Activated CD4-positive, alpha-beta T cell treated with anti-CD3 and anti-CD28 coated beads, Interleukin-2, amount 10 ng/mL, durations not matched to agents 7 days and 5 days (primary cell): ENCODE results near the gene EFCC1. TPM values are rescaled to one million over a fixed set of nuclear protein-coding genes. Genes with fewer than 3 reads are reported as not detected.

ENCODE experiments used
- CTCF ChIA-PET: fragments of 350-600 bp; sonication (Branson Sonifier 250); formaldehyde crosslinking; loops from one replicate; lab custom pipeline; 2021; ENCODE audit warnings: antibody characterized with exemption; lab: Charles Lee
- POLR2A ChIA-PET: fragments of 350-600 bp; sonication (Branson Sonifier 250); formaldehyde crosslinking; loops from one replicate; lab custom pipeline; 2021; ENCODE audit warnings: antibody characterized with exemption; lab: Charles Lee
- DNase-seq: peaks from one replicate; pipeline ENCODE4 v3.0.0-alpha.2; 2020
- H3K27ac Mint-ChIP-seq: one replicate; pipeline ENCODE4 v1.8.0; 2021; ENCODE audit warnings: mild to moderate bottlenecking, moderate library complexity, mixed read lengths
- H3K27me3 Mint-ChIP-seq: one replicate; pipeline ENCODE4 v1.8.0; 2021; ENCODE audit warnings: mixed read lengths
- H3K36me3 Mint-ChIP-seq: one replicate; pipeline ENCODE4 v1.8.0; 2021; ENCODE audit warnings: low read depth, mixed read lengths
- H3K4me1 Mint-ChIP-seq: one replicate; pipeline ENCODE4 v1.8.0; 2021; ENCODE audit warnings: mixed read lengths
- H3K4me3 Mint-ChIP-seq: one replicate; pipeline ENCODE4 v1.8.0; 2021; ENCODE audit warnings: mild to moderate bottlenecking, moderate library complexity, mixed read lengths
- H3K9me3 Mint-ChIP-seq: one replicate; pipeline ENCODE4 v1.8.0; 2021; ENCODE audit warnings: mixed read lengths
- total RNA-seq, 2 experiments: library from RNA; stranded (reverse); gene quantifications; one replicate each; pipeline ENCODE4 v1.2.3, GENCODE V29; 2021

EFCC1 gene
- total RNA-seq, 2 experiments from 2014 or later = 0.07 TPM; not detected in 1

DNA sequence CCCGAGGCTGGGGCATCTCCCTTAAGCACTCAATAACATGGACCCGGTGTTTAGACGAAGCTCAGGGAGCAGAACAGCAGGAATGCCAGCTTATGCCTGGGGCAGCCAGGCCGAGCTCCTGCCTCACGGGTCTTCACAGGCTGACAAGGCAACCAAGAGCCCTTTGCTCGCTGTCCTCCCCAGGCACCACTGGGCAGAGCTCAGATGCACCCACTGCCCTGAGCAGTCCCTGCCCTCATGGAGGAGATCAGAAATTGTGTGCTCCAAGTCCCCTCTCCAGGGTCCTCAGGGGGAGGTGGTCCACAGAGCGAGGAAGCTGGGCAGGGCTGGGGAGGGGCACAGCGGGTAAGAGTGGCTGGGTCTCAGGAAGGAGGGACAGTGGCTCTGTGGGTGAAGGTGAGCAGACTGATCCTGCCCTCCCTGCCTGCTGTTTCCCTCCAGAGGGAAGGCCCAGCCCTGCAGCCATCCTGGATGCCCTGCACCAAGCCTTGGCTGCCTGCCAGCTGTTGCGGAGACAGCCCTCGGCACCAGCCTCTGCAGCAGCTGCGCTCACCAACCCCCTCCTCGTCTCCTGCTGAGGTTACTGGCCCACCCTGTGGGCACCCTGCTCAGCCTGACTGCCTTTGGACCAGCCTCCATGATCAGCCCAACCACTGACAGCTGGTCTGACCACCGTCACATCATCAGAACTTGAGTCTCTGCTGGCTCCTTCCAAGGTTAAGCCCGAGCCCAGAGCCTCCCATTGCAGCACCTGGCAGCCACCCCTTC lies 38.4 kb downstream of the EFCC1 start:
- ChIA-PET POLR2A (no interaction called here), CTCF (interaction anchor here (1.0 to 5.6 kb wide), 5 partner anchors 10 to 207 kb away, joined by 3 to 26 read pairs (median 5); no protein-coding TSS in a partner anchor)
- Mint-ChIP-seq H3K4me1 (peaks cover 17% of the 10 kb centered on the region), H3K9me3 (no peaks in the 10 kb centered on the region), H3K27me3 (peaks cover 31% of the 10 kb centered on the region), H3K36me3 (no peaks in the 10 kb centered on the region), H3K4me3 (no peak overlapping the region), H3K27ac (no peak overlapping the region)
- DNase-seq = no peak

DNA sequence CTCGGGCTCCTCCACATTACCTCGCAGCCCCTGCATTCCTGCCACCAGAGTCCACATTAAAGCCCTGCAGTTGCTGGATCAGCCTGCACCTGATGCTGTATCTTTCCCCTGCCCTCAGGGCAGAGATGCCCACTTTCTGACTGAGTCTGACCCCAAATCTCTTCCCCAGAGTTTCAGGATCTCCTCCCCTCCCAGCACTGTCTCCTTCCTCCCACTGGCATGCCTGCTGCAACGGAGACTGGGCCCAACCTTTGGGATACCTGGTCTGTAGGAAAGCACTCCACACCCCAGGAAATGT lies 38.9 kb downstream of the EFCC1 start:
- POLR2A ChIA-PET = no interaction called here
- Mint-ChIP-seq H3K9me3 (no peaks in the 10 kb centered on the region), H3K27ac (no peak overlapping the region), H3K27me3 (peaks cover 34% of the 10 kb centered on the region), H3K4me3 (no peak overlapping the region), H3K4me1 (peaks cover 17% of the 10 kb centered on the region), H3K36me3 (no peaks in the 10 kb centered on the region)
- CTCF ChIA-PET = interaction anchor here (1.0 to 5.6 kb wide), 6 partner anchors 10 to 206 kb away, joined by 3 to 26 read pairs (median 12); no protein-coding TSS in a partner anchor
- DNase-seq = no peak

DNA sequence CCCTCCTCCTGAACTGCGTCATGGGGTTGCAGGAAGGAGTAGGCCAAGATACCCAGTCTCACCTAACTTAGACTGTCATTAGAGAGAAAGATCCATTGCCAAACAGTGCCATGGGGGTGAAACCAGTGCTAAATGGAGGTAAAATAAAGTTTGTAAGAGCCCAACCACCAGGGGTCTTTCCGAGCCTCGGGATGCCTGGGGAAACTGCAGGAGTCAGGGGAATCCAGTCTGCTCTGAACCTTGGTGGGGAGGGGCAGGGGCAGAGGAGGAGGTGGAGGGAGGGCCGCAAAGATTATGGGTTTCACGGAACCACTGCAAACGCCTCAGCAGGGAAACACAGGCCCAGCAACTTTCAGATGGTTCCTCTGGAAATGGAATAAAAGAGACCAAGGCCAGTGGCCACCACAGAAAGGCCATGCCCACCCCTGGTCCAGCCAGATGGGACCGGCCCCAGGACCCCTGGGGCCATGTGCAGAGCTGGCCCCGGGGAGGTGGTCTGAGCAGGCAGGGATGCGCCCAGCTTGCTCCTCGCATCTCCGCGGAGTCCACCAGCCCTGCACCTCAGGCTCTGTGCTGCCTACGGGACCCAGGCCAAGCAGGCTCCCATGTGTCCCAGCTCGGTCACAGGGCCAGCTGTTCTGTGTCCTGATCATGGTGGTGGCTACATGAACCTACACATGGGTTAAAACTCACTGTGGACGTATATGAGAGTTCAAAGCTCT lies 39.6 kb downstream of the EFCC1 start:
- ChIA-PET CTCF (interaction anchor here (1.0 to 5.6 kb wide), 6 partner anchors 12 to 205 kb away, joined by 3 to 26 read pairs (median 6); no protein-coding TSS in a partner anchor), POLR2A (no interaction called here)
- Mint-ChIP-seq H3K4me3 (no peak overlapping the region), H3K27me3 (peaks cover 36% of the 10 kb centered on the region), H3K36me3 (no peaks in the 10 kb centered on the region), H3K4me1 (peaks cover 12% of the 10 kb centered on the region), H3K27ac (no peak overlapping the region), H3K9me3 (no peaks in the 10 kb centered on the region)
- DNase-seq = no peak

DNA sequence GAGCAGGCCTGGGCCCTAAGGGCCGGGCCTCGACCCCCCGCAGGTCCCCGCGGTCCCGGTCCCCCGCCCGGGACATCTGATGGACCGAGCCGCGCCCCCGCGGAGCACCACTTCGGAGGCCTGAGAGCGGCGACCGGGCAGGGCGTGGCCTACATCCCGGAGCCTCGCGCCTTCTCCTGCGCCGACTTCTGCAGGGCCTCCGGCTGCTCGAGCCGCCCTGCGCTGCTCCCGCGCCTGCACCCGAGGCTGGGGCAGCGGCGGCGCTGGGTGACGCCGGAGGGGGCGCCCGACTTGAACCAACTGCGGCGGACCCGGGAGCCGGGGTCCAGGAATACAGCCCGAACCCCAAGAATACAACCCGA lies 44.6 kb downstream of the EFCC1 start:
- Mint-ChIP-seq H3K4me1 (peaks cover 2% of the 10 kb centered on the region), H3K27me3 (peaks cover 35% of the 10 kb centered on the region), H3K4me3 (no peak overlapping the region), H3K27ac (no peak overlapping the region), H3K9me3 (peaks cover 6% of the 10 kb centered on the region), H3K36me3 (peaks cover 5% of the 10 kb centered on the region)
- ChIA-PET CTCF (interaction anchor here (0.7 to 1.1 kb wide), 4 partner anchors 8 to 200 kb away, joined by 3 to 6 read pairs (median 4); no protein-coding TSS in a partner anchor), POLR2A (no interaction called here)
- DNase-seq = peak; percentile 24

DNA sequence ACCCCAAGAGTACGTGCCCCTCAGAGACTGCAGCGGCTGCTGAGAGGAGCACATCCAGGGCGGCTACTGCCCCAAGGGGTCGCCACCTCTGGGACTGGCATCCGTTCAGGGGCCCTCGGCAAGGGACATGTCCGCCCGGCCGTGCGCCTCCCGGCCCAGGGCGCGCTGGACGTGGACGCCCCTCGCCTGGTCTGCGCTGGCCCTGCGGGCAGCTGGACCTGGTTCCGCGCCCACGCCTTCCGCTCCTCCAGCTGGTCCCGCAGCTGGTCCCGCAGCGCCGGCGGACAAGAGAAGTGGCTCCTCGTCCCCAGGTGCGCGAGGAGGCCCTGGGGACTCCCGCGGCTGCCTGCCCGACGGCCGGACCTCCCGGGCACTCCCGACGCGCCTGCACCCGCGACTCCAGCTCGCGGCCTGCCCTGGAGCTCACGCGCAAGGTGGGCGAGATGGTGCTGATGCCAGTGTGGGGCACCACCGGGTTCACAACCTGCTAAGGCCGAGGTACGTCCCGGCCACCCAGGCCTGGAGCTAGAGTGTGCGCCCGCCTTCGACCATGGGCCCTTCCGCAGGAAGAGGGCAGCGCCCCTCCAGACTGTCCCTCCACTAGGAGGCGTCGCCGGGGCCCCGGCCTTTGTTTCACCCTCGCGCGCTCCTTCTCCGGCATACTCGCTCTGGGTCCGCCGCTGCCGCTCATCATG lies 45.1 kb downstream of the EFCC1 start:
- H3K27ac Mint-ChIP-seq = no peak overlapping the region
- H3K36me3 Mint-ChIP-seq = peaks cover 5% of the 10 kb centered on the region
- POLR2A ChIA-PET = no interaction called here
- DNase-seq = no peak
- peaks cover 34% of the 10 kb centered on the region for H3K27me3 Mint-ChIP-seq
- H3K4me3 Mint-ChIP-seq = no peak overlapping the region
- CTCF ChIA-PET = interaction anchor here (0.6 to 1.1 kb wide), 4 partner anchors 9 to 200 kb away, joined by 3 to 6 read pairs (median 4); no protein-coding TSS in a partner anchor
- H3K4me1 Mint-ChIP-seq = peaks cover 2% of the 10 kb centered on the region
- peaks cover 6% of the 10 kb centered on the region for H3K9me3 Mint-ChIP-seq

DNA sequence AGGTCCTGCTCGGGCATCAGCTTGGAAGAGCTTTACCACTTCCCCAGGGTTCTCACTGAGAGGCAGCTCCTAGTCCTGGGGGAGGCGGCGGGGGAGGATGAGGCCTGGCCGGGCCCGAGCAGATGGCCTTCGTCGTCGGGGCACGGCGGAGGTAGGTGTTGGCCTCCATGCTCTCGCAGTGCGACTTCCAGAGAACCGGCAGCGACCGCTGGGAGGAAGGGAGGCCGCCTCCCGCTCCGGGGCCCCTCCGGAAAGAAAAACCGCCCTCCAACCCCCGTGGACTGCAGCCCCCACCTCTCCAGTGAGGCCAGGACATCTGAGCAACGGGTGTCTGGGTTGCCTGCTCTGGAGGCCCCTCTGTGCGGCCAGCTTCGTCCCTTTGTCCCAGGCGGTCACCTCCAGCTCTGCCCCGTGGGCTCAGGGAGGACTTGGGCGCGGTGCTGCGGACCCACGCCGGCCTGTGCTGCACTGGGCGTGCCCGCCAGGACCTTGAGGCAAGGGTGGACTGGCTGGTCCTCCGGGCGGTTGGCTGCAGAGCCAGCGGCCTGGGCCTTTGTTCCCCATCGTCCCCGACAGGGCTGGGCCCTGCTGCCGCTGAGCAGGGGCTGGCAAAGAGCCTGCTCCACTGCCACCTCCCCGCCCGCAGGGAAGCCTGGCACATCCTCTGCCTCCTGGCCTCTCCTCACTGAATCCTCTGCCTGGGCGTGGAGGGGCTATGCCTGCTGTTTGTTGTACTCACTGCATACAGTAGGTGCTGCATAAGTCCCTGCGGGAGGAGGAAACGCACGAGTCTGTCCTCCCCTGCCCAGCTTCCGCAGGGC lies 45.8 kb downstream of the EFCC1 start:
- CTCF ChIA-PET = interaction anchor here (0.6 to 1.4 kb wide), 5 partner anchors 10 to 199 kb away, joined by 3 to 6 read pairs (median 3); no protein-coding TSS in a partner anchor
- H3K36me3 Mint-ChIP-seq = peaks cover 5% of the 10 kb centered on the region
- POLR2A ChIA-PET = no interaction called here
- H3K4me1 Mint-ChIP-seq = peaks cover 2% of the 10 kb centered on the region
- peaks cover 6% of the 10 kb centered on the region for H3K9me3 Mint-ChIP-seq
- H3K27me3 Mint-ChIP-seq = peaks cover 28% of the 10 kb centered on the region
- DNase-seq = no peak
- H3K27ac Mint-ChIP-seq = no peak overlapping the region
- no peak overlapping the region for H3K4me3 Mint-ChIP-seq

DNA sequence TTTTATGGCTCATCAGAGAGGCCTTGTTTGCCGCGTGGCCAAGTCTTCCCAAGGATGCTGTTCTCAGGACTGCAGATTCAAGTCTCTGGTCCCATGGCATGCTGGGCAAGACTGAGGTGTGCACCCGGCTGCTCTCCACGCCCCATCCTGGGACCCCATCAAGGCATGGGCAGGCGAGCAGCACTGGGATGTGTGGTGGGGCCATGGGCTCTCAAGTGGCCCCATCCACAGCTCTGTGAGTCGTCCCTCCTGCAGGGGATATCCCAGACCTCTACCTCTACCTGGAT lies 46.4 kb downstream of the EFCC1 start:
- POLR2A ChIA-PET = no interaction called here
- Mint-ChIP-seq H3K27ac (no peak overlapping the region), H3K4me3 (no peak overlapping the region), H3K4me1 (peaks cover 2% of the 10 kb centered on the region), H3K9me3 (peaks cover 6% of the 10 kb centered on the region), H3K27me3 (peaks cover 23% of the 10 kb centered on the region), H3K36me3 (peaks cover 5% of the 10 kb centered on the region)
- CTCF ChIA-PET = interaction anchor here (1.4 kb wide), 1 partner anchor 20 kb away, joined by 3 read pairs; no protein-coding TSS in a partner anchor
- DNase-seq = no peak

DNA sequence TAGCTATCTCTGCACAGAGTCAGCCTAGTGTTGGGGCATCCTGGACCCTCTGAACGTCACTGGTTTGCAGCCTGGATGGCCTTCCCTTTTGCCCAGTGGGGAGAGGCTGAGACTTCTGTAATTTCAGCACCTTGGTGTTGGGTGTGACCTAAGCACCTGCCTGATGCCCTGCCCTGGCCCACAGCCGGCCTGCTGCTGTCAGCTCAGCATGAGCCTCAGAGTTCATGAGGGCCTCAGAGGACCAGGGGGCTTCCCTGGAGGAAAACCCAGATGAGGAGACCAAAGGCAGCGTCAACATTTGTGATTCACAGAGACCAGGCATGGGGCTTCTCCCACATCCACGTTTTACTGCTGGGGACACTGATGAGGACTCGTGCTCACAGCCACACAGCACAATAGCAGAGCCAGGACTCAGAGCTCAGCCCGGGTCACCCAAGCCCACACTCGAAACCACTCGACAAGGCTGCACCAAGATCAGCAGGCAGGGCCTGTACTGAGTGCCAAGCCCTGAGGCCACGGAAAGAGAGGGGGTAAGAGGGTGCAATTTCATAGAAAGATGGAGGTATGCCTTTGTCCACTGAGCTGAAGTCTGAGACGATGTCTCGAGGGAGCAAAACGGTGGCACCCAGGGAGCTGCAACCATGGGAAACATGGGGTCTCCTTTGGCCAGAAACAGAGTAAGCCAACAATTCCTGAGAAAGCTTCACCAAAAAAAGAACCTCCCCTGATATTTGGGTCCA lies 49.6 kb downstream of the EFCC1 start:
- H3K9me3 Mint-ChIP-seq = peaks cover 6% of the 10 kb centered on the region
- H3K36me3 Mint-ChIP-seq = peaks cover 5% of the 10 kb centered on the region
- H3K4me3 Mint-ChIP-seq = no peak overlapping the region
- CTCF ChIA-PET = interaction anchor here (0.5 to 6.2 kb wide), 7 partner anchors 9 to 261 kb away, joined by 3 to 83 read pairs (median 24); no protein-coding TSS in a partner anchor
- no peak overlapping the region for H3K27ac Mint-ChIP-seq
- no peak for DNase-seq
- peaks cover 7% of the 10 kb centered on the region for H3K27me3 Mint-ChIP-seq
- H3K4me1 Mint-ChIP-seq = peaks cover 8% of the 10 kb centered on the region
- POLR2A ChIA-PET = interaction anchor here (0.5 kb wide), 1 partner anchor 851 kb away, joined by 7 read pairs; no protein-coding TSS in a partner anchor

DNA sequence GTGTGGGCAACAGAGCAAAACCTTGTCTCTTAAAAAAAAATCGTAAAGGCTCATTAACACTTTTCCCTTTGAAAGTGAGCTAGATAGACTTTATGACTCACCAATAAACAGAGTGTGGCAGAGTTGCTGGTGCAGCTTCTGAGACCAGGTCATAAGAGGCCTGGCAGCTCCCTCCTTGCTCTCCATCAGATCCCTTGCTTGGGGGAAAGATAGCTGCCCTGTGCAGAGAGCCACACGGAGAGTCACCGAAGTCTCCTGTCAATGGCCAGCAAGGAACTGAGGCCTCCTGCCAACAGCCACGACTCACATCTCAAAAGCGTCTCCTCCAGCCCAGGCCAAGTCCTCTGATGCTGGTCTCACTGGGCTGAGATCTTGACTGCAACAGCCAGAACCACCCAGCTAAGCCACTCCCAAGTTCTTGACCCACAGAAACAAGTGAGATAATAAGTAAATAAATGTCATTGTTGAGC lies 50.8 kb downstream of the EFCC1 start:
- Mint-ChIP-seq H3K27ac (no peak overlapping the region), H3K27me3 (peaks cover 7% of the 10 kb centered on the region), H3K9me3 (peaks cover 6% of the 10 kb centered on the region), H3K4me3 (no peak overlapping the region), H3K36me3 (peaks cover 5% of the 10 kb centered on the region), H3K4me1 (peaks cover 8% of the 10 kb centered on the region)
- CTCF ChIA-PET = interaction anchor here (0.6 to 6.2 kb wide), 14 partner anchors 10 to 324 kb away, joined by 3 to 83 read pairs (median 10); no protein-coding TSS in a partner anchor
- POLR2A ChIA-PET = interaction anchor here (0.6 kb wide), 1 partner anchor 232 kb away, joined by 3 read pairs; no protein-coding TSS in a partner anchor
- no peak for DNase-seq

DNA sequence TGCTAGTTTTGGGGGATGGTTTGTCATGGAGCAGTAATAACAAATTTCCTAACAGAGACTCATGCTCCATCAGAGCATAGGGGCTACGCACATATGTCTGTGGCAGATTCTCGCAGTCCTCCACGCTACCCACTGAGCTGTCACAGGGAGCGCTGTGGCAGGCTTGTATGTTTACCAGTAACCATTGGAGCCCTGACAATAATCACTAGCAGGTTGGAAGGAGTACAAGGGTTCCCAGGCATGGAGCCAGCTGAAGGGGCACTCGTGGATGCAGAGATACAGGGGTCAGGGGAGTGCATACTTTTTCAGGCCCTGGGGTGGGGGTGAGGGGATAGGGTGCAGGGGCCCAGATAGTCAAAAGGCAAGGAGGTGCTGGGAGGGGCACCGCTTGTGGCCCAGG lies 51.6 kb downstream of the EFCC1 start:
- POLR2A ChIA-PET = interaction anchor here (0.6 kb wide), 1 partner anchor 233 kb away, joined by 3 read pairs; no protein-coding TSS in a partner anchor

DNA sequence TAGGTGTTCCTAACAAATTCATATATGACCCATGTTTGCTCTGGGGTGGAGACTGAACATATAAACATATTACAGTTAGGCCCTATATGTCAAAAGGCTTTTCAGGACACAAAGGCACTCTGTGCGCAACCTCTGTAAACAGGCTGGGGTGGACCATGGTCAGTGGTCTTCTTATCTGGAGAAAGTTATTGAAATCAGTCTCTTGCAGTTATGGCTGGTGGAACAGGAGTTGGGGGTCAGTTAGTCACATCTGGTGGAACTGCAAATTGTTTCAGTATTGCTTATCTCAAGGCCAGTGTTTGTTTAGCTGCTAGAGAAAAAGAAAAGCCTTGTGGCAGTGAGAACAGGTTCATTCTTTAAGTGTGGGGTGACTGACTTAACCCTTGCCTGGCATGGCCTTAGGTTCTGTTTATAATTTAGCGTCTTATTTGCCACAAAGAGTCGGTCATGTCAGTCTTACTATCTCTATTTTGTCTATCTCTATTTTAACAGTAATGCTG lies 53.6 kb downstream of the EFCC1 start:
- peaks cover 3% of the 10 kb centered on the region for H3K27me3 Mint-ChIP-seq
- ChIA-PET CTCF (interaction anchor here (0.8 to 5.7 kb wide), 7 partner anchors 13 to 191 kb away, joined by 3 to 57 read pairs (median 19); no protein-coding TSS in a partner anchor), POLR2A (no interaction called here)
- H3K27ac Mint-ChIP-seq = peak overlapping the region; percentile 16
- no peaks in the 10 kb centered on the region for H3K36me3 Mint-ChIP-seq
- H3K4me3 Mint-ChIP-seq = no peak overlapping the region
- H3K4me1 Mint-ChIP-seq = peaks cover 17% of the 10 kb centered on the region
- no peaks in the 10 kb centered on the region for H3K9me3 Mint-ChIP-seq
- no peak for DNase-seq

More for the DNA sequence above, 51.6 kb downstream of the EFCC1 start:
- H3K9me3 Mint-ChIP-seq = peaks cover 6% of the 10 kb centered on the region
- H3K27me3 Mint-ChIP-seq = peaks cover 10% of the 10 kb centered on the region
- no peak for DNase-seq
- CTCF ChIA-PET = interaction anchor here (0.7 to 6.2 kb wide), 23 partner anchors 11 to 197 kb away, joined by 3 to 83 read pairs (median 6); partner anchors contain the start of genes COPG1 and RAB43
- no peak overlapping the region for H3K27ac Mint-ChIP-seq
- no peak overlapping the region for H3K4me3 Mint-ChIP-seq
- peaks cover 5% of the 10 kb centered on the region for H3K36me3 Mint-ChIP-seq
- peaks cover 8% of the 10 kb centered on the region for H3K4me1 Mint-ChIP-seq
